IMR-90 (cell line): ENCODE results near the gene SEH1L. TPM values are rescaled to one million over a fixed set of nuclear protein-coding genes. Genes with fewer than 3 reads are reported as not detected.

Source experiments
- ATAC-seq: fragments of 200-7000 bp; cut with Tn5 transposase; 2 replicates; pipeline ENCODE4 v1.9.1; 2020; ENCODE audit warnings: low read depth, mild to moderate bottlenecking, moderate library complexity
- BruUV-seq: library from RNA; stranded (reverse); fragments of 400-500 nt; replicated peaks from 2 replicates; lab custom pipeline; 2021; lab: Mats Ljungman, UMichigan
- CTCF ChIA-PET: fragments of 300-600 bp; formaldehyde crosslinking; extraction: SDS; loops from one replicate; lab custom pipeline; 2021; ENCODE audit warnings: antibody characterized with exemption; lab: Yijun Ruan, JAX
- POLR2A ChIA-PET: fragments of 300-600 bp; sonication (Branson Sonifier 250); formaldehyde crosslinking; loops from one replicate; lab custom pipeline; 2022; ENCODE audit warnings: antibody characterized with exemption; ENCODE audit not compliant: unreplicated experiment; lab: Charles Lee
- DNase-seq: peaks from one replicate; pipeline ENCODE4 v3.0.0; 2013
- H2AFZ ChIP-seq: replicated peaks from 2 replicates; pipeline ENCODE3; 2013; ENCODE audit warnings: low read length, mild to moderate bottlenecking; ENCODE audit not compliant: poor library complexity
- H2AK5ac ChIP-seq: 2 replicates; pipeline ENCODE4 v1.6.1; 2013; ENCODE audit warnings: low read depth, low read length, inconsistent platforms
- H2AK9ac ChIP-seq: replicated peaks from 2 replicates; pipeline ENCODE3; 2013; ENCODE audit warnings: mild to moderate bottlenecking, low read depth, low read length, moderate library complexity; ENCODE audit not compliant: poor library complexity
- H2BK120ac ChIP-seq: 2 replicates; pipeline ENCODE4 v1.6.1; 2013; ENCODE audit warnings: low read depth, low read length, inconsistent platforms
- H2BK15ac ChIP-seq: 3 replicates; pipeline ENCODE4 v1.6.1; 2013; ENCODE audit warnings: low read depth, low read length, inconsistent platforms
- H2BK20ac ChIP-seq: 2 replicates; pipeline ENCODE4 v1.6.1; 2013; ENCODE audit warnings: low read depth, mild to moderate bottlenecking, inconsistent platforms, low read length, moderate library complexity
- H2BK5ac ChIP-seq: 2 replicates; pipeline ENCODE4 v1.6.1; 2013; ENCODE audit warnings: mild to moderate bottlenecking, low read depth, low read length, inconsistent platforms; ENCODE audit not compliant: poor library complexity, severe bottlenecking
- H3K14ac ChIP-seq: replicated peaks from 2 replicates; pipeline ENCODE4 v1.6.1; 2013; ENCODE audit warnings: low read depth, low read length, inconsistent platforms
- H3K18ac ChIP-seq: 2 replicates; pipeline ENCODE4 v1.6.1; 2013; ENCODE audit warnings: low read depth, low read length, control low read depth
- H3K23ac ChIP-seq: 2 replicates; pipeline ENCODE4 v1.6.1; 2013; ENCODE audit warnings: low read depth, low read length, inconsistent platforms
- H3K27ac ChIP-seq: 2 replicates; pipeline ENCODE4 v1.5.1; 2013; ENCODE audit warnings: mild to moderate bottlenecking, control low read depth, low read length; ENCODE audit not compliant: insufficient read depth
- H3K27me3 ChIP-seq: 2 replicates; pipeline ENCODE4 v1.6.1; 2013; ENCODE audit warnings: low read length; ENCODE audit not compliant: control insufficient read depth, insufficient read depth
- H3K36me3 ChIP-seq: 2 replicates; pipeline ENCODE4 v1.6.1; 2013; ENCODE audit warnings: low read length, mixed read lengths; ENCODE audit not compliant: control insufficient read depth, insufficient read depth
- H3K4ac ChIP-seq: 2 replicates; pipeline ENCODE4 v1.6.1; 2013; ENCODE audit warnings: low read depth, low read length, inconsistent platforms
- H3K4me1 ChIP-seq: 2 replicates; pipeline ENCODE4 v1.6.1; 2013; ENCODE audit warnings: low read length, mixed read lengths; ENCODE audit not compliant: control insufficient read depth, insufficient read depth
- H3K4me2 ChIP-seq: 2 replicates; pipeline ENCODE4 v1.6.1; 2013; ENCODE audit warnings: low read depth, mild to moderate bottlenecking, control low read depth, low read length, moderate library complexity
- H3K4me3 ChIP-seq: 2 replicates; pipeline ENCODE4 v1.5.1; 2013; ENCODE audit warnings: low read depth, mild to moderate bottlenecking, control low read depth, low read length, moderate library complexity; ENCODE audit not compliant: insufficient read depth
- H3K56ac ChIP-seq: 2 replicates; pipeline ENCODE4 v1.6.1; 2013; ENCODE audit warnings: low read length, inconsistent platforms; ENCODE audit not compliant: insufficient read depth; ENCODE audit errors: extremely low read depth
- H3K79me1 ChIP-seq, 2 experiments: 2 replicates each; pipeline ENCODE4 v1.6.1; 2013; ENCODE audit warnings: low read length in 2 of 2, inconsistent platforms in 1 of 2, low read depth in 1 of 2
- H3K9ac ChIP-seq: 2 replicates; pipeline ENCODE4 v1.6.1; 2013; ENCODE audit warnings: low read depth, low read length, control low read depth
- H3K9me1 ChIP-seq: 2 replicates; pipeline ENCODE4 v1.6.1; 2013; ENCODE audit warnings: low read length, inconsistent platforms; ENCODE audit not compliant: insufficient read depth
- H3K9me3 ChIP-seq: 2 replicates; pipeline ENCODE4 v1.6.1; 2013; ENCODE audit warnings: low read length; ENCODE audit not compliant: control insufficient read depth, insufficient read depth
- H4K20me1 ChIP-seq: 2 replicates; pipeline ENCODE4 v1.6.1; 2013; ENCODE audit warnings: low read length, inconsistent platforms; ENCODE audit not compliant: insufficient read depth
- H4K5ac ChIP-seq: 2 replicates; pipeline ENCODE4 v1.6.1; 2013; ENCODE audit warnings: mild to moderate bottlenecking, low read depth, low read length, control low read depth
- H4K8ac ChIP-seq, 2 experiments: 2 replicates each; pipeline ENCODE4 v1.6.1; 2013; ENCODE audit warnings: low read depth in 2 of 2, low read length in 2 of 2, control low read depth in 1 of 2, inconsistent platforms in 1 of 2
- H4K91ac ChIP-seq: 2 replicates; pipeline ENCODE4 v1.6.1; 2013; ENCODE audit warnings: low read depth, low read length, inconsistent platforms; ENCODE audit not compliant: insufficient read depth
- BHLHE40 ChIP-seq: fragments of 150-350 bp; IDR thresholded peaks from 2 replicates; pipeline ENCODE4 v1.6.1; 2016; ENCODE audit warnings: mild to moderate bottlenecking, low read depth, low read length
- CEBPB ChIP-seq: IDR thresholded peaks from 2 replicates; pipeline ENCODE4 v1.6.1; 2012; ENCODE audit warnings: low read depth, low read length, improper control_type of control experiment
- CHD1 ChIP-seq: IDR thresholded peaks from 2 replicates; pipeline ENCODE4 v1.6.1; 2012; ENCODE audit warnings: low read depth, low read length, improper control_type of control experiment
- FOS ChIP-seq: fragments of 150-350 bp; IDR thresholded peaks from 2 replicates; pipeline ENCODE4 v1.6.1; 2016; ENCODE audit warnings: low read depth, low read length
- MAFK ChIP-seq: IDR thresholded peaks from 2 replicates; pipeline ENCODE4 v1.6.1; 2012; ENCODE audit warnings: low read depth, low read length, improper control_type of control experiment
- MAZ ChIP-seq: IDR thresholded peaks from 2 replicates; pipeline ENCODE4 v1.6.1; 2012; ENCODE audit warnings: low read depth, mild to moderate bottlenecking, low read length, improper control_type of control experiment, moderate library complexity, borderline replicate concordance
- MXI1 ChIP-seq: IDR thresholded peaks from 2 replicates; pipeline ENCODE4 v1.6.1; 2012; ENCODE audit warnings: low read depth, mild to moderate bottlenecking, low read length, moderate library complexity, borderline replicate concordance
- NFE2L2 ChIP-seq: fragments of 150-350 bp; IDR thresholded peaks from 2 replicates; pipeline ENCODE4 v1.6.1; 2016; ENCODE audit warnings: low read depth, mild to moderate bottlenecking, low read length
- POLR2A ChIP-seq: IDR thresholded peaks from 2 replicates; pipeline ENCODE4 v1.6.1; 2012; ENCODE audit warnings: mild to moderate bottlenecking, low read depth, low read length
- RAD21 ChIP-seq: IDR thresholded peaks from 2 replicates; pipeline ENCODE4 v1.6.1; 2012; ENCODE audit warnings: low read length, improper control_type of control experiment
- RCOR1 ChIP-seq: IDR thresholded peaks from 2 replicates; pipeline ENCODE4 v1.6.1; 2012; ENCODE audit warnings: mild to moderate bottlenecking, low read length, improper control_type of control experiment; ENCODE audit not compliant: insufficient replicate concordance
- RFX5 ChIP-seq: IDR thresholded peaks from 2 replicates; pipeline ENCODE4 v1.8.0; 2012; ENCODE audit warnings: low read depth, mild to moderate bottlenecking, low read length, moderate library complexity
- SMC3 ChIP-seq: fragments of 150-350 bp; IDR thresholded peaks from 2 replicates; pipeline ENCODE4 v1.6.1; 2016; ENCODE audit warnings: low read depth, mild to moderate bottlenecking, antibody characterized with exemption, low read length, moderate library complexity
- WGBS, 2 experiments: methylation state at CpG; one replicate each; pipeline versions ENCODE4 v1.1.5 to v1.1.7; 2013; ENCODE audit warnings: missing lambda C conversion rate in 2 of 2; ENCODE audit not compliant: insufficient read length in 1 of 2; ENCODE audit errors: extremely low coverage in 2 of 2; 5-methylcytosine and 5-hydroxymethylcytosine counted together
- dilution Hi-C: fragments of 300-500 bp; cut with HindIII; formaldehyde crosslinking; loops from one replicate; pipeline ENCODE4 v1.14.3; 2018; ENCODE audit warnings: low sequenced_read_pairs; ENCODE audit not compliant: unreplicated experiment
- in situ Hi-C: fragments of 300-500 bp; cut with MboI; formaldehyde crosslinking; loops from 3 replicates; pipeline ENCODE4 v1.14.3; 2019; ENCODE audit warnings: low sequenced_read_pairs, inconsistent platforms, mixed read lengths
- intact Hi-C: fragments of 100-400 bp; cut with micrococcal nuclease; formaldehyde crosslinking; loops from 2 replicates; pipeline ENCODE4 v1.10.0; 2022
- polyA plus RNA-seq, 3 experiments: library from polyadenylated mRNA; depleted of rRNA; stranded (reverse); fragments of >200 nt; gene quantifications; 2 replicates each; pipeline ENCODE4 v1.2.3, GENCODE V29; 2012; ENCODE audit warnings: low replicate concordance in 1 of 3
- total RNA-seq: library from RNA; depleted of rRNA; stranded (reverse); fragments of >200 nt; gene quantifications from 2 replicates; pipeline ENCODE4 v1.2.3, GENCODE V29; 2012
- TF ChIP-seq, protein P1 (sequence below): fragments of 150-350 bp; IDR thresholded peaks from 2 replicates; pipeline ENCODE4 v1.6.1; 2017; ENCODE audit warnings: mild to moderate bottlenecking, antibody characterized with exemption, low read length, low read depth
- TF ChIP-seq, protein P2 (sequence below): fragments of 150-350 bp; IDR thresholded peaks from 2 replicates; pipeline ENCODE4 v1.6.1; 2016; ENCODE audit warnings: low read depth, mild to moderate bottlenecking, low read length, moderate library complexity, borderline replicate concordance
- TF ChIP-seq, protein P3 (sequence below): conservative IDR thresholded peaks from 2 replicates; pipeline ENCODE4 v1.5.1; 2012; ENCODE audit warnings: mild to moderate bottlenecking, low read depth, low read length, improper control_type of control experiment

The SEH1L gene
- total and polyA plus RNA-seq, 2 of the 4 experiments (the other 2 are of a cell fraction), result 27.6 to 45.5 TPM

DNA sequence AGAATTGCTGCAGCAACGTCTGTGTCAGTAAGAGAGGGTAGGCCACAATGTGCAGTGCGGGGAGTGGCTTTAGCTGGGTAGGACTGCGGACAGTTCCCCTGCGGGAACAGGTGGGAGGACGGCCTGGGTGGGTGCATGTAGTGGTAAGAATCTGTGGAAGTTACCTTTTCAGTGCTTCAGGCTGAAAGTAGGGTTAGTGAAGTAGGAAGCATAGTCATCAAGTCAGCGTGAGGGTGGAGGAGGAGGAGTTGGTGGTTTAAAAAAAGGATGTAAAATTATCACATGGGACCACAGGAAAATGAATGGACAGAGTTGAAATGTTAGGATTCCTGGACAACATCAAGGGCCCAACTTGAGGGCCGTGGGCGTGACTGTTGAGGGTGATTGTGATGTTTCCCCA is 56.6 kb downstream of the SEH1L start:
- Histone ChIP-seq H3K79me1 (peaks cover 40 to 47% of the 10 kb centered on the region in 2 experiments), H3K18ac (no peak overlapping the region), H2AFZ (no peak overlapping the region), H4K91ac (no peak overlapping the region), H3K4me2 (no peak overlapping the region), H2BK120ac (no peak overlapping the region), H2AK5ac (no peak overlapping the region), H3K27me3 (no peaks in the 10 kb centered on the region), H3K4ac (no peak overlapping the region), H2BK5ac (no peak overlapping the region), H2AK9ac (no peak overlapping the region), H3K27ac (no peak overlapping the region), H3K9me1 (peaks cover 11% of the 10 kb centered on the region; the same call in 1 of the 2 replicates), H2BK20ac (no peak overlapping the region), H4K20me1 (peaks cover 4% of the 10 kb centered on the region; the same call in 1 of the 2 replicates), H3K14ac (no peak overlapping the region), H3K56ac (no peak overlapping the region), H4K5ac (no peak overlapping the region), H3K4me1 (no peaks in the 10 kb centered on the region), H3K9ac (no peak overlapping the region), H3K9me3 (no peaks in the 10 kb centered on the region), H3K36me3 (peaks cover 8% of the 10 kb centered on the region), H3K23ac (no peak overlapping the region), H4K8ac (no peak overlapping the region), H3K4me3 (no peak overlapping the region), H2BK15ac (no peak overlapping the region)
- ChIA-PET CTCF (interaction anchor here (0.6 to 2.2 kb wide), 2 partner anchors 59 to 155 kb away, joined by 4 to 8 read pairs; no protein-coding TSS in a partner anchor), POLR2A (no interaction called here)
- ATAC-seq (no peak), DNase-seq (no peak)
- in situ Hi-C loops, result loop anchor here (25.0 kb wide), 1 partner anchor 633 kb away; no protein-coding TSS in a partner anchor
- WGBS, 2 experiments, result 96% methylated on average over 8 of the region's 8 CpGs; no CpG with 5 or more reads in 1 of the 2 experiments
- no TSS peak for BruUV-seq
- no peak for TF ChIP-seq CHD1
- TF ChIP-seq FOS, result no peak
- TF ChIP-seq, protein P1, sequence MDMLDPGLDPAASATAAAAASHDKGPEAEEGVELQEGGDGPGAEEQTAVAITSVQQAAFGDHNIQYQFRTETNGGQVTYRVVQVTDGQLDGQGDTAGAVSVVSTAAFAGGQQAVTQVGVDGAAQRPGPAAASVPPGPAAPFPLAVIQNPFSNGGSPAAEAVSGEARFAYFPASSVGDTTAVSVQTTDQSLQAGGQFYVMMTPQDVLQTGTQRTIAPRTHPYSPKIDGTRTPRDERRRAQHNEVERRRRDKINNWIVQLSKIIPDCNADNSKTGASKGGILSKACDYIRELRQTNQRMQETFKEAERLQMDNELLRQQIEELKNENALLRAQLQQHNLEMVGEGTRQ, result no peak
- no peak for TF ChIP-seq MXI1
- TF ChIP-seq NFE2L2, result no peak
- TF ChIP-seq RAD21, result no peak
- TF ChIP-seq, protein P2, sequence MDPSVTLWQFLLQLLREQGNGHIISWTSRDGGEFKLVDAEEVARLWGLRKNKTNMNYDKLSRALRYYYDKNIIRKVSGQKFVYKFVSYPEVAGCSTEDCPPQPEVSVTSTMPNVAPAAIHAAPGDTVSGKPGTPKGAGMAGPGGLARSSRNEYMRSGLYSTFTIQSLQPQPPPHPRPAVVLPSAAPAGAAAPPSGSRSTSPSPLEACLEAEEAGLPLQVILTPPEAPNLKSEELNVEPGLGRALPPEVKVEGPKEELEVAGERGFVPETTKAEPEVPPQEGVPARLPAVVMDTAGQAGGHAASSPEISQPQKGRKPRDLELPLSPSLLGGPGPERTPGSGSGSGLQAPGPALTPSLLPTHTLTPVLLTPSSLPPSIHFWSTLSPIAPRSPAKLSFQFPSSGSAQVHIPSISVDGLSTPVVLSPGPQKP, result no peak
- TF ChIP-seq, protein P3, sequence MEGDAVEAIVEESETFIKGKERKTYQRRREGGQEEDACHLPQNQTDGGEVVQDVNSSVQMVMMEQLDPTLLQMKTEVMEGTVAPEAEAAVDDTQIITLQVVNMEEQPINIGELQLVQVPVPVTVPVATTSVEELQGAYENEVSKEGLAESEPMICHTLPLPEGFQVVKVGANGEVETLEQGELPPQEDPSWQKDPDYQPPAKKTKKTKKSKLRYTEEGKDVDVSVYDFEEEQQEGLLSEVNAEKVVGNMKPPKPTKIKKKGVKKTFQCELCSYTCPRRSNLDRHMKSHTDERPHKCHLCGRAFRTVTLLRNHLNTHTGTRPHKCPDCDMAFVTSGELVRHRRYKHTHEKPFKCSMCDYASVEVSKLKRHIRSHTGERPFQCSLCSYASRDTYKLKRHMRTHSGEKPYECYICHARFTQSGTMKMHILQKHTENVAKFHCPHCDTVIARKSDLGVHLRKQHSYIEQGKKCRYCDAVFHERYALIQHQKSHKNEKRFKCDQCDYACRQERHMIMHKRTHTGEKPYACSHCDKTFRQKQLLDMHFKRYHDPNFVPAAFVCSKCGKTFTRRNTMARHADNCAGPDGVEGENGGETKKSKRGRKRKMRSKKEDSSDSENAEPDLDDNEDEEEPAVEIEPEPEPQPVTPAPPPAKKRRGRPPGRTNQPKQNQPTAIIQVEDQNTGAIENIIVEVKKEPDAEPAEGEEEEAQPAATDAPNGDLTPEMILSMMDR, result no peak
- TF ChIP-seq BHLHE40, result no peak
- TF ChIP-seq RCOR1, result no peak
- no peak for TF ChIP-seq SMC3
- TF ChIP-seq RFX5, result no peak
- TF ChIP-seq MAFK, result no peak
- TF ChIP-seq POLR2A, result no peak
- no peak for TF ChIP-seq MAZ
- no peak for TF ChIP-seq CEBPB
- intact Hi-C loops, result loop anchor here (10.0 kb wide), 1 partner anchor 530 kb away; no protein-coding TSS in a partner anchor
- dilution Hi-C loops, result no loop called here
